ENCODE results near the gene GRIK1.

- TF ChIP-seq POLR2AphosphoS5 (IDR thresholded peaks at IDR 0.05; ENCODE audit: borderline replicate concordance, low read depth, low read length) = no peak
- no peak for TF ChIP-seq EZH2 (IDR thresholded peaks at IDR 0.05)
- TF ChIP-seq FOXP2 (optimal IDR thresholded peaks at IDR 0.05; ENCODE audit: control extremely low read depth, extremely low read length, insufficient read depth) = no peak
These were observed 202.6 kb downstream of the GRIK1 start for GRCh38 chr21:29737186-29737585.

All from SK-N-MC (cell line).